Dedifferentiated amniotic fluid mesenchymal stem cell (primary cell): ENCODE measurements around the gene HMGCS2.

Source experiments
- DNase-seq: peaks from one replicate; pipeline ENCODE4 v3.0.0-alpha.2; 2016; ENCODE audit errors: extremely low spot score

HMGCS2 gene

DNA sequence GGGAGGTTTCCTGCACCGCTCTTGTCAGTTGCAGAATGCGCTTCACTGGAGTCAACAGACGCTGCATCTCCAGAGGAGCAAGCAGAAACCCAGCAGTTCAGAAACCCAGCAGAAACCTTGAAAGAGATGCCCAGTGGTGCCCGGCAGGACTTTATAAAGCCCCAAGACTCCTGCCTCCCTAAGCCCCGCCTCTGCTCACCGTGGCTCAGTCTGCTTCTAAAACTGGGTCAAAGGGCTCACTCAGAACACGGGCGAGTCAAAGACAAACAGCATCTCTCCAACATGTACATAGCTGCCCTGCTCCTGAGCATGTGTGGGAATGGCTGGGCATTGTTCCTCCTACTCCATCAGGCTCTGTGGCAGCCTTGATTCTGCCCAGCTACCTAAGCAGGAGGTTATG is at the start of gene HMGCS2:
TSS of gene HMGCS2 (minus strand) at position 128 of the 400 bp plus-strand sequence. CDS start at position 67, 61 bp downstream.
- no peak for DNase-seq

- no peak for DNase-seq
These were observed 49.5 kb upstream of the HMGCS2 start for GRCh38 chr1:119818181-119818580.

DNA sequence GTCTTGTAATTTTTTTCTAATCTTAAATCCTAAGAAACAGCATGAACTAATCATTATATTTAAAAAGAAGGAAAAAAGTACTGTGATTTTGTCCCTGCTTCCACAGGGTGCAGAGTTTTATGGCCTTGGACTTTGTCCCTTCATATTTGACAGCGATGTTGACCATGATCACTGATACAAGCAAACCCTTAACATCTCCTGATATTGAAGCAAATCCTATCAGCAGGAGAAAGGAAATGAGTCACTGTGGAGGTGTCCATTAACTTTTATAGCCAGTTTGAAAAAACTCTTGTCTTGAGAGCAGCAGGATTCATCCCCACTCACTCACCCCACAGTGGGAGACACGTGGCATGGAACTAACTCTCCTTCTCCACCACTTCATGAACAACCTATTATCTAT is 47.7 kb upstream of the HMGCS2 start:
- DNase-seq = no peak

GRCh38 chr1:119815928-119816327 is 47.2 kb upstream of the HMGCS2 start:
- DNase-seq = no peak

DNA sequence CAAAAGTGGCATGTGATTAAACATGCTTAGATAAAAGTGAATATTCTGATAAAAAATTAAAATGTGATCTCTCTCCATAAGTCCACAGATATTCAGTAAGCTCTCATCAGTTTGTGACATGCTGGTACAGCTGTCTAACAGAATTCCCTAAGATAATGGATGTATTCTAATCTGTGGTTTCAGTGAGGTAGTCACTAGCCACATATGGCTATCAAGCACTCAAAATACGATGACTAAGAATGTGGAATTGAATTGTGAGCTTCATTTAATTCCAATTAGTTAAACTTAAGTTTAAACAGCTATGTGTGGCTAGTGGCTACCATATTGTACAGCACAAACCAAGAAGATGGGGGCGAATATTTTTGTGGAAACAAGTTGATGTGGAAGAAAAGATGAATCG is 46.7 kb upstream of the HMGCS2 start:
- DNase-seq = no peak

GRCh38 chr1:119814288-119814687 is 45.6 kb upstream of the HMGCS2 start:
- no peak for DNase-seq

- no peak for DNase-seq
These were observed 43.4 kb upstream of the HMGCS2 start for GRCh38 chr1:119811985-119812557.

- no peak for DNase-seq
These were observed 42.7 kb upstream of the HMGCS2 start, which contains the start of gene REG4 for GRCh38 chr1:119811387-119811786. TSS of gene REG4 (minus strand) at chr1:119811460. CDS start at chr1:119808769, 2,691 bp downstream.

- DNase-seq = peak; percentile 49
These were observed 40.4 kb upstream of the HMGCS2 start for GRCh38 chr1:119808972-119809550.

DNA sequence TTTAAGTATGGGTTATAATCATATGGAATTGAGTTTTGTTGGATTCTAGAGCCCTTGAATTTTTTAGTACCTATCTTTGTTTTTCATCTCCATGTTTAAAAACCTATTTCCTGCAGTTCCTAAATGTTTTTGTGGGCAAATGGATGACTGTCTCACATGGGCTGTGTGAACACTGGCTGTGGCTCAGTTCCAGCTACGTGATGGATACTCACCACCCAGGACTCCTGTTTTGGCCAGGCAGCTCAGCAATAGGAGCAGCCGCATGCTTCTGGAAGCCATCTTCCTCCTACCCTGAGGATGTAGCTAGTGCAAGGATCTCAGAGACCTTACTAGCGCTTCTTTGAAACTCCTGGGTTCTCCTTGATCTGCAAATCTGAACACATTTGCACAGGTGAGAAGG is 39.8 kb upstream of the HMGCS2 start:
- no peak for DNase-seq

GRCh38 chr1:119806489-119806888 is 37.8 kb upstream of the HMGCS2 start:
- DNase-seq = no peak

DNA sequence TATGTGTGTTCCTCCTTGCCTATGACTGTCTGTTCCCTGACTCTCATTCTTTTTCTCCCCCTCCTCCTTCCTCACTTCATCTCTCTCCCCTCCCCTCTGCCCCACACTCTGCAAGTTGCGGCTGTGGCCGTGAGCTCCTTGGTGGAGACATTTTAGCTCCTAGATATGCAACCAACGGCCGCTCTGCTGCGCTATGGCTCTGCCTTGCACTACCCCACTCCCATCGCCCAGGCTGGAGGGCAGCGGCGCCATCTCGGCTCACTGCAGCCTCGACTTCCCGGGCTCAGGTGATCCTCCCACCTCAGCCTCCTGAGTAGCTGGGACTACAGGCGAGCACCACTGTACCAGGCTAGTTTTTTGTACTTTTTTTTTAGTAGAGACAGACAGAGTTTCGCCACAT is 37.0 kb upstream of the HMGCS2 start:
- DNase-seq = no peak

DNA sequence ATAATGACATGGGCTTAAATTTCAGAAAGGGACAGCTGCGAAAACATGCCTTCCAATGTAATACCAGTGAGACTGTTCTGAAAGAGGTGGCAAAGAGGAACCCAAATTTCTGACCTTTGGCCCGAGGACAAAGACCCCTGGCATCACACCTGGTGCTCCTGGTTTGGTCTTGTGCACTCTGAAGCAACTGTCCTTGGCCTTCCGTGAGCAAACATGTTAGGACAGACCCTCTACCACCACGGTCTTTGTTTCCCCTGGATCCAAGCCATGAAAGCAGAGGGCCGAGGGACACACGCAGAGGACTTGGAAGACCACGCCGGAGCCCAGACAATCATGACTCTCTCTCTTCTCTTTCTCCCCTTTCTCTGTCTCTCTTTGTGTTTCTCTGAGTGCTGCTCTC is 36.5 kb upstream of the HMGCS2 start:
- no peak for DNase-seq

- no peak for DNase-seq
These were observed 31.0 kb upstream of the HMGCS2 start for GRCh38 chr1:119799599-119800177.

GRCh38 chr1:119799003-119799402 is 30.3 kb upstream of the HMGCS2 start:
- no peak for DNase-seq

GRCh38 chr1:119797606-119798005 is 28.9 kb upstream of the HMGCS2 start:
- no peak for DNase-seq

DNA sequence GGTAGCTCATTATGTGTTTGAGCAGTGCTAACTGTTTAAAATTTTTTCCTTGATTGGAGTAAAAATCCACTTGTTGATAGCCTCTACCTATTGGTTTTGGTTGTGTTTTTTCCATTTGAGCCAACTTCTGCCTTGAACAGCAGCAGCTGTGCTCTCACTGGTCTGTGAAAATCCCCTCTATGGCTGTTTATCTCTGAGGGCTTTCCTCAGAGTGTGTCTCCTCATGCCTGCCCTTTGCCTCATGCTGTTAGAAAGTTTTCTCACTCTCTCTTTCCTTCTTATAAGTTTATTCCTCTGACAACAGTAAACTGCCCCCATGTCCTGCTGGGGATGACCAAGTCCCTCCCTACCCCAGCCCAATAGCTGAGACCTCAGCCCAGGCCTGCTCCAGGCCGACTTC is 28.5 kb upstream of the HMGCS2 start:
- DNase-seq = no peak

DNA sequence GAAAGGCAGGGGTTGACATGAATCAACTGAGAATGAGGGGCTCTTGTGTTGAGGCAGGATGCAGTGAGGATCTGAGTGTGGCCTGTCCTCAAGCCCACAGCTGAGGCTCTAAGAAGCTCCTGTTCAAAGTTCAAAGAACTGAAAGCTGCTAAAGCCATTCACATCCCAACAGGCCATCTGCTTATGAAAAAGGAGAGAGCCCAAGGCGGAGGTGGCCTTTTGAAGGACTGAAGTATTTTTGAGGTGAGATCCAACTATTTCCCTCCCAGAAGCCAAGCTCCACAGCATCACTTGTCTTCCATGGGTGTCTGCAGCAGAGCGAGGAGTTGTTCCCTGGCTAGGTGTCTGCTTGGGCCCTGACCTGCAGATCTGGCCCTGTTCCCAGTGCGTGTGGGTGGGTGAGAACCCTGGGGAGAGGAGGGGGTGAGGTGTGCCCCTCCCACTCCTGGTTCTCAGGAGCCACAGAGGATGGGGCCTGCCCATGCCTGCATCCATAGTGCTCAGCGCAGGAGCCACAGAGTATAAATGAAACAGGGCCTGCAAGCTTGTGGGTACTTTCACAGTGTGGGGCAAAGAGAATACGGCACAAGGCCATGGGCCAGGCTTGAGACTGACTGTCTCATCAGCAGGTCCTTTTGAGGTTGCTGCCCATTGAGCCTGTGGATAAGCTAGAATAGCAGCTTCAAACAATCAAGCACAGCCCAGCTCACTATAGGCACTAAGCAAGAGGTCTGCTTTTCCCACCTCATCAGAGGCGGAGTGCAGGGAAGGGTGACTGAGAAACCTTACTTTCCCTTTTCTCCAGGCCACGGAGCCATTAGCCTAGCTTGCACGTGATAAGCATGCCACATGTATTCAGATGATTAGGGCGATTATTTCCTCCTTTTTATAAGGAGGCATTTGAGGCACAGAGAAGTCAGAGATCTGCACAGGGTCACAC is 26.8 kb upstream of the HMGCS2 start:
- no peak for DNase-seq

DNA sequence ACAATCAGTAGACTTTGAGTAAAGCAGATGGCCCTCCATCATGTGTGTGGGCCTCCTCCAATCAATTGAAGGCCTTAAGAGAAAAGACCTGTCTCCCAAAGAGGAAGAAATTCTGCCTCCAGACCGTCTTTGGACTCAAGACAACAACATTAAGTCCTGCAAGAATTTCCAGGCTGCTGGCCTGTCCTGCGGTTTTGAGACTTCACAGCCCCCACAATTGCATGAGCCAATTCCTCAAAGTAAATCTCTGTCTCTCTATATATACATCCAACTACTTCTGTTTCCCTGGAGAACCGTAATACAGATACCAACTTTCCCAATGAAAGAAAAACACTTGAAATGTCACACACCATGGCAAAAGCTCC is 26.2 kb upstream of the HMGCS2 start:
- DNase-seq = no peak

DNA sequence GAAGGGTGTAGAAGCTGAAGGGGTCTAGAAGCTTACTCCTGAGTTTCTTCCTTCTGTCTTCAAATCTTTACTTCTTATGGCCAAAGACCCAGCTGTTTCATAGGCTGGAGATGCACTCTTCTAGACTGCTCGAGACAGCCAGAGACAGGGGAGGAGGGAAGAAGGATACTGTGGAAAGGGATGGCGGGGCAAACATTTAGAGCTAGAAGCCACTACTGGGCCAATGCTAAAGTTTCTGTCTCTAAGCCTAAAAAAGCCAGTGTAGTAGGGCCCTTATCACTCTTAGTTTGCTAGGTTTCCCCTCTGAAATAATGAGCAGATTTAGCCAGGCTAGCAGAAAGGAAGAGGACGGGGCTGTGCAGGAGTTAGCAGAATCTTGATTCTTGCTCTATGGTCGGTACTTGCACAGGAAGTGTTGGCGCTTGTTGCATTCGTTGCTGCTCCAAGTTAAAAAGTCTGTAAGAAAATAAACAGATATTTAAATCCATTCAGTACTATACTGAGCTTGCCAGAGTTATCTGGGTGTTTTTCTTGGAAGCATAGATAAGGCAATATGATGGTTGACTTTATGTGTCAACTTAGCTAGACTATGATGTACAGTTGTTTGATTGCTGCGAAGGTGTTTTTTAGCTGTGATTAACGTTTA is 25.6 kb upstream of the HMGCS2 start:
- DNase-seq = no peak

GRCh38 chr1:119791377-119791776 is 22.7 kb upstream of the HMGCS2 start:
- DNase-seq = no peak
